Nephron progenitor cell (in vitro differentiated cells): Measurements from ENCODE around the gene PLEKHG4B.
"Not testable (repeated sequence)": the region's sequence is repeated elsewhere in the genome, so short reads cannot be mapped to it uniquely, and the experiment has no call there.

Experiments used
- DNase-seq: peaks from one replicate; pipeline ENCODE4 v3.0.0; 2021
- H3K27ac Mint-ChIP-seq: 2 replicates; pipeline ENCODE4 v1.8.0; 2021; ENCODE audit warnings: mild to moderate bottlenecking, moderate library complexity, mixed read lengths
- H3K27me3 Mint-ChIP-seq: 2 replicates; pipeline ENCODE4 v1.8.0; 2021; ENCODE audit warnings: mild to moderate bottlenecking, low read depth, mixed read lengths; ENCODE audit not compliant: poor library complexity
- H3K36me3 Mint-ChIP-seq: 2 replicates; pipeline ENCODE4 v1.8.0; 2021; ENCODE audit warnings: low read depth, mixed read lengths
- H3K4me1 Mint-ChIP-seq: 2 replicates; pipeline ENCODE4 v1.8.0; 2021; ENCODE audit warnings: mixed read lengths
- H3K4me3 Mint-ChIP-seq: 2 replicates; pipeline ENCODE4 v1.8.0; 2021; ENCODE audit warnings: mild to moderate bottlenecking, moderate library complexity, mixed read lengths
- H3K9me3 Mint-ChIP-seq: 2 replicates; pipeline ENCODE4 v1.8.0; 2021; ENCODE audit warnings: mild to moderate bottlenecking, moderate library complexity, mixed read lengths
- TF ChIP-seq, protein P1 (sequence below): fragments of 200-600 bp; sonication (generic); IDR thresholded peaks from 2 replicates; pipeline ENCODE4 v1.5.0; 2021; ENCODE audit warnings: antibody characterized with exemption

Gene PLEKHG4B

DNA sequence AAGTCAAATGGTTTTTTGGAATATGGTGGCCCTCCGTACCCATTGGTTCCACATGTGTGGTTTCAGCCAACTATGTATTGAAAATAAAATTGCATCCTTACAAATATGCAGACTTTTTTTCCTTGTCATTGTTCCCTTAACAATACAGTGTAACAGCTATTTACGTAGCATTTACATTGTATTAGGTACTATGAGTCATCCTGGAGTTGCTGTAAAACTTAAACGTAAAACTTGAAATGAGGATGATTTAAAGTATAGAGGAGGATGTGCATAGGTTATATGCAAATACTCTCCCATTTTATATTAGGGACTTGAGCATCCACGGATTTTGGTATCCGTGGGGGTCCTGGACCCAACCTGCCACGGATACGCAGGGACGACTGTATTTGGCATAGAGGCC, 142.5 kb downstream of the PLEKHG4B start:
- peaks cover 7% of the 10 kb centered on the region for H3K4me1 Mint-ChIP-seq
- no peak overlapping the region for H3K27ac Mint-ChIP-seq
- H3K36me3 Mint-ChIP-seq, result peaks cover 63% of the 10 kb centered on the region
- TF ChIP-seq, protein P1, sequence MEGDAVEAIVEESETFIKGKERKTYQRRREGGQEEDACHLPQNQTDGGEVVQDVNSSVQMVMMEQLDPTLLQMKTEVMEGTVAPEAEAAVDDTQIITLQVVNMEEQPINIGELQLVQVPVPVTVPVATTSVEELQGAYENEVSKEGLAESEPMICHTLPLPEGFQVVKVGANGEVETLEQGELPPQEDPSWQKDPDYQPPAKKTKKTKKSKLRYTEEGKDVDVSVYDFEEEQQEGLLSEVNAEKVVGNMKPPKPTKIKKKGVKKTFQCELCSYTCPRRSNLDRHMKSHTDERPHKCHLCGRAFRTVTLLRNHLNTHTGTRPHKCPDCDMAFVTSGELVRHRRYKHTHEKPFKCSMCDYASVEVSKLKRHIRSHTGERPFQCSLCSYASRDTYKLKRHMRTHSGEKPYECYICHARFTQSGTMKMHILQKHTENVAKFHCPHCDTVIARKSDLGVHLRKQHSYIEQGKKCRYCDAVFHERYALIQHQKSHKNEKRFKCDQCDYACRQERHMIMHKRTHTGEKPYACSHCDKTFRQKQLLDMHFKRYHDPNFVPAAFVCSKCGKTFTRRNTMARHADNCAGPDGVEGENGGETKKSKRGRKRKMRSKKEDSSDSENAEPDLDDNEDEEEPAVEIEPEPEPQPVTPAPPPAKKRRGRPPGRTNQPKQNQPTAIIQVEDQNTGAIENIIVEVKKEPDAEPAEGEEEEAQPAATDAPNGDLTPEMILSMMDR, result no peak
- no peak for DNase-seq
- no peak overlapping the region for H3K4me3 Mint-ChIP-seq
- no peaks in the 10 kb centered on the region for H3K9me3 Mint-ChIP-seq
- no peaks in the 10 kb centered on the region for H3K27me3 Mint-ChIP-seq

DNA sequence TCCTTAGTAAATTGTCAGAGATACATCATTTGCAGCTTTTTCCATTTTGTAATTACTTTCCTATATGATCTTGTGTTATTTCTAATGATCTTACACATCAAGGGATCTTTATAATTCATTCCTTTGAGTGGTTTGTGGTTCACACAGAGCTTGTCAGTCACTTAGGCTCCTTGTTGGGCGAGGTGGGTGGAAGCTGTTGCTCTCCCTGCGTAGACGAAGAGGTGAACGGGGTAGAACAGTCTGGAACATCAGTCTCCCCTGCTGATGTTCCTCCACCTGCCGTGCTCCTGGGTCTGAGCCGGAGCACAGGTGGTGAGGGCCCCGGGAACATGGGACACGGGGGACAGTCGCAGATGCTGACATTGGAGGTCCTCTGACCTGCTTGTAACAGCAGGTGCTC, 143.6 kb downstream of the PLEKHG4B start:
- not testable (repeated sequence) for H3K9me3 Mint-ChIP-seq, H3K27ac Mint-ChIP-seq, H3K4me3 Mint-ChIP-seq, H3K4me1 Mint-ChIP-seq, DNase-seq, H3K27me3 Mint-ChIP-seq
- peaks cover 73% of the 10 kb centered on the region for H3K36me3 Mint-ChIP-seq

DNA sequence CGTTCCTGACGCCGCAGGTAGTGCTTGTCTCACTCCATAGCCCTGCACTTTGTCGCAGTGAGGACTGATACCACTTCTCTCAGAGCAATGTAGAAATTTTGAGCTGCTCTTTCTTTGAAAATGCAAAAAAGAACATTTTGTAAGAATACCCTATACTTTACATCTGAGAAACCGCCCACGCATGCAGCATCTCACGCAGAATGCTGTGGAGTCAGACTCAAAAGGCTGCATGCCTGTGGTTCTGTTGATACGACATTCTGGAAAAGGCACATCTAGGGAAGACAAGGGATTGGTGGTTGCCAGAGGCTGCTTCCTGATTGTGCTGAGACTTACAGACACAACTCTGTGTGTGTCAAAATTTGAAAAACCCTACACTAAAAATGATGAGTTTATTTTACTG, 146.0 kb downstream of the PLEKHG4B start:
- H3K9me3 Mint-ChIP-seq, result peaks cover 21% of the 10 kb centered on the region
- H3K4me3 Mint-ChIP-seq, H3K27me3 Mint-ChIP-seq, H3K27ac Mint-ChIP-seq, DNase-seq, H3K4me1 Mint-ChIP-seq: not testable (repeated sequence)
- peaks cover 87% of the 10 kb centered on the region for H3K36me3 Mint-ChIP-seq
